ENCODE measurements around the gene BRF1.

Gene BRF1

DNA sequence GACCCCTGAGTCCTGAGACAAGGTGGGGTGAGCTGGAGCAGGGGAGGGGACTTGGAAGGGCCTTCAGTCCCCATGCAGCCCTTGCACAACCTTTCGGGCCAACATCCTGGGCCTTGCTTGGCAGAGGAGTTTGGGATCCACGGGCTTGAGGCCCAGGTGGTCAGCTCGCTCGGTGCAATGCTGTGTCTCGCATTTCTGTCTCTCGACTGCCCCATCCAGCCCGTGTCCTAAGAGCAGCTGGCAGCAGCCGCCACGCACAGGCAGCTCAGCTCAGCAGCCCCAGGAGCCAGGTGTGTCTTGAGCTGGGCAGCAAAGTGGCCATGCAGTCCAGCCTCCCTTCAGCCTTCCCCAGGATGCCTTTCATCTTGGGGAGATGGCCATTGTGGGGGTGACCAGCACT, 24.5 kb upstream of the BRF1 start:
- no peak for TF ChIP-seq CTCF (conservative IDR thresholded peaks at IDR 0.05)

GRCh38 chr14:105324871-105325270, 24.1 kb upstream of the BRF1 start:
- TF ChIP-seq CTCF (conservative IDR thresholded peaks at IDR 0.05): no peak
- no peak overlapping the region for H3K27ac ChIP-seq

More for the DNA sequence above, 24.5 kb upstream of the BRF1 start:
- H3K27ac ChIP-seq: no peak overlapping the region

GRCh38 chr14:105324080-105324778, 23.4 kb upstream of the BRF1 start:
- no peak overlapping the region for H3K27ac ChIP-seq
- TF ChIP-seq CTCF (conservative IDR thresholded peaks at IDR 0.05): no peak

GRCh38 chr14:105323663-105324062, 22.9 kb upstream of the BRF1 start:
- TF ChIP-seq CTCF (conservative IDR thresholded peaks at IDR 0.05): no peak
- no peak overlapping the region for H3K27ac ChIP-seq

DNA sequence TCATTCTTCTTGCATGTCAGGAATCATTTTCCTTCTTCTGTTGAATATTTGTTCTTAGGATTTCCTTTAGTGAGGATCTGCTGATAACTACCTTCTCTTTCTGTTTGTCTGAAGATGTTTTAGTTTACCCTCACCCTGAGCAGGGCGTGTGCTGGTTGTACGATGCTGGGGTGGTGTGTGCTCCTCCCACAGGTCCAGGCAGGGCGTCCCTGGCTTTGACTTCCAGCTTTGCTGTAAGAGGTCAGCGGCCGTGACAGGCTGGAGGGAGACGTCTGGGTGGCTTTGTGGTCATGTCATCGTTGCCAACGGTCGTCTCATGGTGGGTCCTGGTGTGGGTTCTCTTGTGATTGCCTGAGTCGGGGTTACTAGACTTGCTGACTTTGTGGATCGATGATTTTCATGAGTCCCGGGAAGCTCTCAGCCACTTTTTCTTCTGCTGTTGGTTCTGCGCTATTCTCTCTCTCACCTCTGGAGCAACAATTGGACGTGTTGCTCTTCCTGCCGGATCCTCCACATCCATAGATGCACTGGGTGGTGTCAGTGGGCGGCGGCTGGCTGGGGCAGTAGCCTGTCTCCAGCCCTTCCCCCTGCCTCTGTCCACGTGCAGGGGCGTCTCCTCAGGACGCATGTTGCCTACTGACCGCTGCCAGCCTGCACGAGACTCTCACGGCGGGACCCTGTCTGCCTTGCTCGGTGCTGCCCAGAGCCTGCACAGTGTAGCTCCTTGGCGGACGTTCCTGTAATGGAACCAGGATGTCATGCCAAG, 22.2 kb upstream of the BRF1 start:
- H3K27ac ChIP-seq: no peak overlapping the region
- TF ChIP-seq CTCF (conservative IDR thresholded peaks at IDR 0.05): no peak

DNA sequence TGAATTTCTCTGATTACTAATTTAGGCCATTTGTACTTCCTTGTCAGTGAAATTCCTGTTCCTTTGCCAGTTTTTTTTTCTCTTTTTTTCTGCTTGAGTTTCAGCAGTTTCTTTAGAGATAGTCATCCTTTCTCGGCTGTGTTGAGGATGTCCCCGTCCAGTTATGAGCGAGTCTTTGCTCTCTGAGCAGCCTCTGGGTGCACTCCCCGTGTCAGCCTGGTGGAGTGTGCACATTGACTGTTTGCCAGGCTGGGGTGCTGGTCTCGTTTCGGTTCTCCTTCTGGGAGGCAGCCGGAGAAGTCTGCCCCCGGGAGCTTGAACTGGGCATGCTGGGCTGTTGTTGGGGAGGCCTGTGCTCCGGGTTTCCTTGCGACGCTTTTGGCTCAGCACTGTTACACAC, 16.7 kb upstream of the BRF1 start:
- no peak overlapping the region for H3K27ac ChIP-seq
- TF ChIP-seq CTCF (conservative IDR thresholded peaks at IDR 0.05): no peak

- no peak for TF ChIP-seq CTCF (conservative IDR thresholded peaks at IDR 0.05)
- H3K27ac ChIP-seq: no peak overlapping the region
Observed at GRCh38 chr14:105316968-105317510, 16.2 kb upstream of the BRF1 start.

Measured in VCaP (cell line).